Ovary (tissue), 9 donors: Measurements from ENCODE around the gene YEATS2. TPM values are rescaled to one million over a fixed set of nuclear protein-coding genes. Genes with fewer than 3 reads are reported as not detected.

Experiments used
- DNase-seq, 5 donors: peaks; one replicate each; pipeline ENCODE4 v3.0.0-alpha.2; 2019 to 2020
- H3K27ac ChIP-seq, 2 donors: fragments of 200-600 bp; one replicate each; pipeline versions ENCODE4 v1.5.1 to v1.8.0; 2019 to 2022
- H3K27me3 ChIP-seq: fragments of 200-600 bp; one replicate; pipeline ENCODE4 v1.8.0; 2022
- H3K36me3 ChIP-seq: fragments of 200-600 bp; sonication (generic); one replicate; pipeline ENCODE4 v1.5.1; 2019
- H3K4me1 ChIP-seq: one replicate; pipeline ENCODE4 v1.8.1; 2013; ENCODE audit warnings: mild to moderate bottlenecking, moderate library complexity; ENCODE audit not compliant: insufficient read depth
- H3K4me3 ChIP-seq: fragments of 200-600 bp; sonication (generic); one replicate; pipeline ENCODE4 v1.5.1; 2017
- H3K9me3 ChIP-seq, 2 donors: fragments of 200-600 bp in 1 of 2; sonication (generic) in 1 of 2; one replicate each; pipeline versions ENCODE4 v1.5.1 to v1.8.1; 2013 to 2019; ENCODE audit warnings: mild to moderate bottlenecking in 1 of 2, moderate library complexity in 1 of 2
- CTCF ChIP-seq, 3 donors: fragments of 450-650 bp in 2 of 3; fragments of 200-600 bp in 1 of 3; IDR thresholded peaks; one replicate each; pipeline versions ENCODE4 v1.5.1 to v1.8.0; 2016 to 2022; ENCODE audit warnings: antibody characterized with exemption in 3 of 3, mild to moderate bottlenecking in 1 of 3
- EP300 ChIP-seq: sonication (generic); formaldehyde crosslinking; IDR thresholded peaks from one replicate; pipeline ENCODE4 v1.6.1; 2017; ENCODE audit warnings: antibody characterized with exemption
- POLR2A ChIP-seq: fragments of 450-650 bp; IDR thresholded peaks from one replicate; pipeline ENCODE4 v1.6.1; 2017; ENCODE audit warnings: antibody characterized with exemption, mild to moderate bottlenecking, moderate library complexity
- WGBS, 3 donors: extraction: QIAGEN DNeasy Blood & Tissue Kit in 1 of 3; methylation state at CpG; one replicate each; pipeline versions ENCODE4 v1.1.5 to v1.1.7; 2013 to 2017; 5-methylcytosine and 5-hydroxymethylcytosine counted together
- intact Hi-C, 4 donors: fragments of 100-400 bp; cut with DNase I; formaldehyde crosslinking; loops; one replicate each; pipeline versions ENCODE4 v1.11.0 to v1.15.1; 2022 to 2023
- polyA plus RNA-seq, 2 donors: library from polyadenylated mRNA; stranded (reverse); fragments of 200-250 nt in 1 of 2; fragments of 350-450 nt in 1 of 2; fragmentation: Illumina TruSeq in 1 of 2; extraction: RNeasy Lipid Tissue Mini Kit (QIAGEN cat#74804) in 1 of 2; gene quantifications; one replicate each; pipeline ENCODE4 v1.2.3, GENCODE V29; 2013 to 2014
- total RNA-seq, 7 donors: library from RNA; depleted of rRNA in 2 of 7; stranded (reverse); fragments of >200 nt in 2 of 7; fragmentation: NEBNext Ultra II Directional in 3 of 7; extraction: Animal tissue kit (Norgen Biotek cat#: 25700) in 3 of 7; gene quantifications; one replicate each; pipeline versions ENCODE4 v1.1.0 to v1.2.4, GENCODE V29; 2016 to 2023
- donor health status: DM: no; HTN: no; CAD: no; lungs with moderate emphysema.
- donor health status: DM: no; HTN: no; CAD: no.
- donor health status: Bipolar disorder and iron deficiency.
- donor health status: DM: yes; HTN: yes; CAD: no.
- donor health status: DM: no; HTN: no; CAD: no.
- donor health status: DM: yes; HTN: yes; CAD: no.

Gene YEATS2
- total and polyA plus RNA-seq, 9 donors: 11.3 to 35.5 (median 26.0) TPM

DNA sequence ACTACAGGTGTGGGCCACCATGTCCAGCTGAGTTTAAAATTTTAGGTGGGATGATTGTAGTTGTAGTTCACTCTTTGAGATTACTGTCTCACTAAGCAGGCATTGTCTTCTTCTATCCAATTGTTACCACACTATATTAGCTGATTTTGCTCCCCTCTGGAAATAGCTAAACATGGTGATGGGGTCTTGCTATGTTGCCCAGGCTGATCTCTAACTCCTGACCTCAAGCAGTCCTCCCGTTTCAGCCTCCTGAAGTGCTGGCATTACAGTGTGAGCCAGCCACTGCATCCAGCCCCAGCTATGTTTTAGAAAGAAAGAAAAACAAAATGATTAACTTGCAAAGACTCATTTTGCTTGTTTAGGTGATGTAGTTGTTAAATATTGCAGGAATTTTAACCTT, 30.6 kb downstream of the YEATS2 start:
- H3K9me3 ChIP-seq: no peaks in the 10 kb centered on the region
- H3K4me3 ChIP-seq: no peak overlapping the region
- no peaks in the 10 kb centered on the region for H3K36me3 ChIP-seq
- intact Hi-C loops: no loop called here
- 79 to 88% (median 88%) methylated on average over 1 of the region's 1 CpG for WGBS, 3 donors
- H3K27me3 ChIP-seq: no peaks in the 10 kb centered on the region
- no peaks in the 10 kb centered on the region for H3K4me1 ChIP-seq
- TF ChIP-seq EP300 (no peak), POLR2A (no peak), CTCF (IDR thresholded peaks at IDR 0.05) (no peak)
- DNase-seq: no peak
- no peak overlapping the region for H3K27ac ChIP-seq

DNA sequence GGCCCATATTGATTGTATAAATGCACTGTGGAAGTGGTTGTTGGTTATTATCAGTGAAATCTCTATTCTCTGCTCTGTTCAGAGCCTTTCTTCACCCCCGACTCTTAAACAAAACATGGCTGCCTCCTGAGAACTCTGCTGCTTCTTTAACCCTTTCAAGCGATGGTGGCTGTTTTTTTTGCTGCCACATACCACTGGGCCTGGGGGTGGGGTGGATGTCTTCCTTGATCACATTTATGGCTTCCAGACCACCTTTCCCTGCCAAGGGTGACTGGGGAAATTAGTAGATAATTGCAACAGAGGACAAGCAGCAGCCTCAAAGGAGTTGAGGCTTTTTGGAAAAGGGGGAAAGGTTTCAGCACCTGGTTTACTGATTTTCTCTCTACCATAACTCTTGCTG, 32.8 kb downstream of the YEATS2 start:
- no peak overlapping the region for H3K4me3 ChIP-seq
- H3K27me3 ChIP-seq: no peaks in the 10 kb centered on the region
- TF ChIP-seq CTCF (IDR thresholded peaks at IDR 0.05) (no peak), POLR2A (no peak), EP300 (no peak)
- no peak overlapping the region for H3K27ac ChIP-seq
- intact Hi-C loops: no loop called here
- no peaks in the 10 kb centered on the region for H3K36me3 ChIP-seq
- WGBS, 3 donors: 78 to 87% (median 85%) methylated on average over 2 of the region's 2 CpGs
- no peak for DNase-seq
- H3K4me1 ChIP-seq: no peaks in the 10 kb centered on the region
- no peaks in the 10 kb centered on the region for H3K9me3 ChIP-seq

- no peaks in the 10 kb centered on the region for H3K36me3 ChIP-seq
- WGBS, 3 donors: 88 to 96% (median 92%) methylated on average over 5 of the region's 5 CpGs
- no peak for TF ChIP-seq EP300
- TF ChIP-seq CTCF (IDR thresholded peaks at IDR 0.05): no peak
- no peak for TF ChIP-seq POLR2A
These were observed 34.0 kb downstream of the YEATS2 start for GRCh38 chr3:183731611-183732010.

GRCh38 chr3:183733553-183733952, 36.0 kb downstream of the YEATS2 start:
- Histone ChIP-seq H3K4me3 (no peak overlapping the region), H3K27me3 (no peaks in the 10 kb centered on the region), H3K36me3 (no peaks in the 10 kb centered on the region), H3K4me1 (no peaks in the 10 kb centered on the region), H3K9me3 (no peaks in the 10 kb centered on the region), H3K27ac (no peak overlapping the region)
- no peak for TF ChIP-seq EP300
- intact Hi-C loops: no loop called here
- WGBS, 3 donors: 82 to 91% (median 83%) methylated on average over 7 of the region's 7 CpGs
- DNase-seq: no peak

More at GRCh38 chr3:183731611-183732010, 34.0 kb downstream of the YEATS2 start:
- H3K9me3 ChIP-seq: no peaks in the 10 kb centered on the region
- intact Hi-C loops: no loop called here
- H3K27ac ChIP-seq: no peak overlapping the region
- H3K4me1 ChIP-seq: no peaks in the 10 kb centered on the region
- DNase-seq: no peak
- no peaks in the 10 kb centered on the region for H3K27me3 ChIP-seq
- H3K4me3 ChIP-seq: no peak overlapping the region

DNA sequence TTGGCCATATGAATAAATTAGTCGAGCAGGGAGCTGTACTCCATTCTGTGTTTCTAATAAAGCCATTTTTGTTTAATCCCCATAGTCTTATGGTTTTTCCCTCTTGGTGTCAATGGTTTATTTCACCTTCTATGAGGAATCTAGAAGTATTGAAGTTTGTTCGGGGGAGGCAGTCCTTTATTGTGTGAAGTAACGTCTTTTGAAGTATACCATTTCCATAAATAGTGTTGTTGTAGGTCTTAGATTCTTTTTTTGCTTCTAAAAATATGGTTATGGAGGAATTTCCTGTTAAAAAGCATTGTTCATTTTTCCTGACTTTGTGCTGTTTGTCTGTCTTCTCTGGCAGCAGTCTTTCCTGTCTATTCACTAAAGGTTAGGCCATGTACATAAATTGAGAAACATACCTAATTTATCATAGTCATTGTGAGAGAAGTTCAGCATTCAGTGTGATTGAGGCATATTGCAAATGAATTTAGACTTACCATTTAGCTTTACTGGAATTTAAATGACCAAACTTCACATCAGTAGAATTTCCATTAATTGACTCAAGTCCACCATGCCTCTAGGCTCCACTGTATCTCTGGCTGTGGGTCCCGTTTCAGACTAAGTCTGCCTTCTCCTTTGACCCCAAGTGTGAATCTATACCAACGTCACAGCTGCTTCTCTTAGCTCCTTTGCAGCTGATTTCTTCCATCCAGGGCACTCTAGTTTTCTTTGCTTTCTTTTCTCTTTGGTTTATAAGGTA, 37.3 kb downstream of the YEATS2 start:
- Histone ChIP-seq H3K4me1 (no peaks in the 10 kb centered on the region), H3K36me3 (no peaks in the 10 kb centered on the region), H3K27ac (no peak overlapping the region), H3K9me3 (no peaks in the 10 kb centered on the region), H3K27me3 (no peaks in the 10 kb centered on the region), H3K4me3 (no peak overlapping the region)
- intact Hi-C loops: no loop called here
- no peak for TF ChIP-seq POLR2A
- TF ChIP-seq CTCF (IDR thresholded peaks at IDR 0.05): no peak
- no peak for TF ChIP-seq EP300
- no peak for DNase-seq
- WGBS, 3 donors: 33 to 53% (median 34%) methylated on average over 5 of the region's 5 CpGs
